ENCODE measurements around the gene ABHD10.

DNA sequence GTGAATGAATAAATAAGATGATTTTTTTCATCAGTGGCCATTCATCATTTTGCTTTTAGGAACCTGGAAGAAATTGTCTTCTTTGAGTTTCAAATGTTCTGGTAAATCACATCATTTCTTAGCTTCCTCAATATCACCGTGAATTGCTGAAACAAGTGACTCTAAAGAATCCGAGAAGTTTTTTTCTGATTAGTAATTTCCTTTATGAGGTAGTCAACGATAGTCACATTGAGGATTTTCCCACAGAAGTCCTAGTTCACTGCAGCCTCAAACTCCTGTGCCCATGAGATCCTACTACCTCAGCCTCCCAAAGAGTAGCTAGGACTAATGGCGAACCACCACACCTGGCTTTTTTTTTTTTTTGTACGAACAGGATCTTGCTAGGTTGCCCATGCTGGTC lies 52.1 kb downstream of the ABHD10 start:
- TF ChIP-seq, protein P1, sequence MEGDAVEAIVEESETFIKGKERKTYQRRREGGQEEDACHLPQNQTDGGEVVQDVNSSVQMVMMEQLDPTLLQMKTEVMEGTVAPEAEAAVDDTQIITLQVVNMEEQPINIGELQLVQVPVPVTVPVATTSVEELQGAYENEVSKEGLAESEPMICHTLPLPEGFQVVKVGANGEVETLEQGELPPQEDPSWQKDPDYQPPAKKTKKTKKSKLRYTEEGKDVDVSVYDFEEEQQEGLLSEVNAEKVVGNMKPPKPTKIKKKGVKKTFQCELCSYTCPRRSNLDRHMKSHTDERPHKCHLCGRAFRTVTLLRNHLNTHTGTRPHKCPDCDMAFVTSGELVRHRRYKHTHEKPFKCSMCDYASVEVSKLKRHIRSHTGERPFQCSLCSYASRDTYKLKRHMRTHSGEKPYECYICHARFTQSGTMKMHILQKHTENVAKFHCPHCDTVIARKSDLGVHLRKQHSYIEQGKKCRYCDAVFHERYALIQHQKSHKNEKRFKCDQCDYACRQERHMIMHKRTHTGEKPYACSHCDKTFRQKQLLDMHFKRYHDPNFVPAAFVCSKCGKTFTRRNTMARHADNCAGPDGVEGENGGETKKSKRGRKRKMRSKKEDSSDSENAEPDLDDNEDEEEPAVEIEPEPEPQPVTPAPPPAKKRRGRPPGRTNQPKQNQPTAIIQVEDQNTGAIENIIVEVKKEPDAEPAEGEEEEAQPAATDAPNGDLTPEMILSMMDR (IDR thresholded peaks at IDR 0.05): no peak
- no peak for TF ChIP-seq EZH2 (IDR thresholded peaks at IDR 0.05)
